ENCODE results near the gene PAPPA.

DNA sequence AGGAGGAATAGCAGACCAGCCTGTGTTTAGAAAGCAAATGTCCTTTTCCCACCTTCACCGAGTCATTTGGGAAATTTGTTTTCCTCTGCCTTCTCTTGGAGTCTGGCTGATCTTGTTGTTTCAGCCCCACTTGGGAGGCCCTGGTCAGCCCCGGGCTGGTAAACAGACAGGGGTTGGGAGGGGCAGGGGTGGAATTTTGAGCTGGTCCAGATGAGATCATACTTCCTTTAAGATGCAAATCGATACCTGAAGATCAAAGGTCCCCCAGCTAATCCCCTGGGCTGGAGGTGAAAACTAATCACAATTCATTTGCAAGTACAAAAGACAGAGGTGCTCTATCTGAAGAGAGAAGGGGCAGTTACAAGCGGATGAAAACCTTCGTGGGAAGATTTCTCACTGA lies 118.4 kb downstream of the PAPPA start:
- TF ChIP-seq GLI2 (tag by site-specific recombination; IDR thresholded peaks at IDR 0.05; ENCODE audit: borderline replicate concordance, low read depth), result no peak
- TF ChIP-seq MEIS1 (CRISPR knock-in tag; IDR thresholded peaks at IDR 0.05; ENCODE audit: borderline replicate concordance), result no peak
- no peak for TF ChIP-seq ZBTB20 (tag by site-specific recombination; IDR thresholded peaks at IDR 0.05)
- no peak for TF ChIP-seq ZNF211 (tag by site-specific recombination; IDR thresholded peaks at IDR 0.05; ENCODE audit: low read depth)
- TF ChIP-seq, protein P1, sequence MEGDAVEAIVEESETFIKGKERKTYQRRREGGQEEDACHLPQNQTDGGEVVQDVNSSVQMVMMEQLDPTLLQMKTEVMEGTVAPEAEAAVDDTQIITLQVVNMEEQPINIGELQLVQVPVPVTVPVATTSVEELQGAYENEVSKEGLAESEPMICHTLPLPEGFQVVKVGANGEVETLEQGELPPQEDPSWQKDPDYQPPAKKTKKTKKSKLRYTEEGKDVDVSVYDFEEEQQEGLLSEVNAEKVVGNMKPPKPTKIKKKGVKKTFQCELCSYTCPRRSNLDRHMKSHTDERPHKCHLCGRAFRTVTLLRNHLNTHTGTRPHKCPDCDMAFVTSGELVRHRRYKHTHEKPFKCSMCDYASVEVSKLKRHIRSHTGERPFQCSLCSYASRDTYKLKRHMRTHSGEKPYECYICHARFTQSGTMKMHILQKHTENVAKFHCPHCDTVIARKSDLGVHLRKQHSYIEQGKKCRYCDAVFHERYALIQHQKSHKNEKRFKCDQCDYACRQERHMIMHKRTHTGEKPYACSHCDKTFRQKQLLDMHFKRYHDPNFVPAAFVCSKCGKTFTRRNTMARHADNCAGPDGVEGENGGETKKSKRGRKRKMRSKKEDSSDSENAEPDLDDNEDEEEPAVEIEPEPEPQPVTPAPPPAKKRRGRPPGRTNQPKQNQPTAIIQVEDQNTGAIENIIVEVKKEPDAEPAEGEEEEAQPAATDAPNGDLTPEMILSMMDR (tag by site-specific recombination; IDR thresholded peaks at IDR 0.05), result no peak
- TF ChIP-seq, protein P2, sequence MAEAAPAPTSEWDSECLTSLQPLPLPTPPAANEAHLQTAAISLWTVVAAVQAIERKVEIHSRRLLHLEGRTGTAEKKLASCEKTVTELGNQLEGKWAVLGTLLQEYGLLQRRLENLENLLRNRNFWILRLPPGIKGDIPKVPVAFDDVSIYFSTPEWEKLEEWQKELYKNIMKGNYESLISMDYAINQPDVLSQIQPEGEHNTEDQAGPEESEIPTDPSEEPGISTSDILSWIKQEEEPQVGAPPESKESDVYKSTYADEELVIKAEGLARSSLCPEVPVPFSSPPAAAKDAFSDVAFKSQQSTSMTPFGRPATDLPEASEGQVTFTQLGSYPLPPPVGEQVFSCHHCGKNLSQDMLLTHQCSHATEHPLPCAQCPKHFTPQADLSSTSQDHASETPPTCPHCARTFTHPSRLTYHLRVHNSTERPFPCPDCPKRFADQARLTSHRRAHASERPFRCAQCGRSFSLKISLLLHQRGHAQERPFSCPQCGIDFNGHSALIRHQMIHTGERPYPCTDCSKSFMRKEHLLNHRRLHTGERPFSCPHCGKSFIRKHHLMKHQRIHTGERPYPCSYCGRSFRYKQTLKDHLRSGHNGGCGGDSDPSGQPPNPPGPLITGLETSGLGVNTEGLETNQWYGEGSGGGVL (tag by site-specific recombination; IDR thresholded peaks at IDR 0.05), result no peak

Measured in HEK293 (cell line).